H1 (cell line): ENCODE data around the gene FERMT2. TPM values are rescaled to one million over a fixed set of nuclear protein-coding genes. Genes with fewer than 3 reads are reported as not detected.

Experiments used
- SUZ12 ChIP-seq: fragments of 200-600 bp; sonication (generic); IDR thresholded peaks from 2 replicates; pipeline ENCODE4 v1.6.1; 2012; ENCODE audit warnings: mild to moderate bottlenecking, inconsistent platforms, low read length, moderate library complexity, mixed read lengths
- polyA plus RNA-seq, 7 experiments: library from polyadenylated mRNA; depleted of rRNA in 3 of 7; stranded (reverse) in 5 of 7; unstranded in 2 of 7; fragments of >200 nt in 5 of 7; fragments of 200-250 nt in 2 of 7; gene quantifications; 1 replicate in 5 of 7; 2 replicates in 1 of 7; 4 replicates in 1 of 7; pipeline versions ENCODE4 v1.2.1 to v1.2.3, GENCODE V29; 2011 to 2013; ENCODE audit warnings: missing spikeins in 2 of 7, mixed read lengths in 2 of 7
- total RNA-seq: library from RNA; stranded (reverse); fragmentation: NEBNext Ultra II Directional; extraction: Animal tissue kit (Norgen Biotek cat#: 25700); gene quantifications from 2 replicates; pipeline ENCODE4 v1.2.1, GENCODE V29; 2021

The FERMT2 gene
- total and polyA plus RNA-seq, 2 of the 8 experiments (the other 6 are each of a cell fraction or from before 2014, with no cell fraction given): 53.3 to 142 TPM

DNA sequence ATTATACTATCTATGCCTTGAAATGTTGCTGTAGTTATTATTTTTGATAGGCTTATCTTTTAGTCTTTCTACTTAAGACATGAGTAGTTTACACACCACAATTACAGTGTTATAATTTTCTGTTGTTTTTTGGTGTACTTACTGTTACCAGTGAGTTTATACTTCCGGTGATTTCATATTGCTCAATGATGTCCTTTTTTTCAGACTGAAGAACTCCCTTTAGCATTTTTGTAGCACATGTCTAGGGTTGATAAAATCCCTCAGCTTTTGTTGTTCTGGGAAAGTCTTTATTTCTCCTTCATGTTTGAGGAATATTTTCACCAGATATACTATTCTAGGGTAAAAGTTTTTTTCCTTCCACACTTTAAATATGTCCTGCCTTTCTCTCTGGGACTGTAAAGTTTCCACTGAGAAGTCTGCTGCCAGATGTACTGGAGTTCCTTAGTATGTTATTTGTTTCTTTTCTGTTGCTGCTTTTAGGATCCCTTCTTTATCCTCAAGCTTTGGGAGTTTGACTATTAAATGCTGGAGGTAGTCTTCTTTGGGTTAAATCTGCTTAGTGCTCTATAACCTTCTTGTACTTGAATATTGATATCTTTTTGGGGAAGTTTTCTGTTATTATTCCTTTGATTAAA is 41.5 kb upstream of the FERMT2 start (continued):
- no peak for TF ChIP-seq SUZ12
